ENCODE results near the gene EIF3K. TPM values are rescaled to one million over a fixed set of nuclear protein-coding genes. Genes with fewer than 3 reads are reported as not detected.
A peak's percentile ranks its signal among the peaks of the same experiment; 100 is the strongest.

Gene EIF3K
- total and polyA plus RNA-seq, 11 donors: 447 to 1,239 (median 622) TPM

DNA sequence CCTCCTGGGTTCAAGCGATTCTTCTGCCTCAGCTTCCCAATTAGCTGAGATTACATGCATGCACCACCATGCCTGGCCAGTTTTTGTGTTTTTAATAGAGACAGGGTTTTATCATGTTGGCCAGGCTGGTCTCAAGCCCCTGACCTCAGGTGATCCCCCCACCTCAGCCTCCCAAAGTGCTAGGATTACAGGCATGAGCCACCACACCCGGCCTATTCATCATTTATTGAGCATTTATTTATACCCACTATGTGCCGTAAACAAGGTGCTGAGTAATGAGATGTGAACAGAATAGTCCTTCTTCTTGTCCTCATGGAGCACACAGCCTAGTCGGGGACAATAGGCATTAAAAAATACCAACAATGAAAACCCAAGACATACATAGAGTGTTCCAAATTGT lies 54.0 kb downstream of the EIF3K start:
- peak overlapping the region; percentile 1 to 99 (median 95) for H3K27ac ChIP-seq
- no peak for DNase-seq
- no peak for ATAC-seq
- H3K36me3 ChIP-seq: peaks cover 0 to 18% (median 12%) of the 10 kb centered on the region in 9 donors
- H3K27me3 ChIP-seq: no peaks in the 10 kb centered on the region
- peaks cover 52 to 97% (median 92%) of the 10 kb centered on the region in 12 donors for H3K4me1 ChIP-seq
- no peaks in the 10 kb centered on the region for H3K9me3 ChIP-seq
- intact Hi-C loops (cut with DNase I): no loop called here
- H3K4me3 ChIP-seq: no peak overlapping the region
- WGBS, 4 donors: 82 to 90% (median 87%) methylated on average over 4 of the region's 4 CpGs
- TF ChIP-seq, protein P1, sequence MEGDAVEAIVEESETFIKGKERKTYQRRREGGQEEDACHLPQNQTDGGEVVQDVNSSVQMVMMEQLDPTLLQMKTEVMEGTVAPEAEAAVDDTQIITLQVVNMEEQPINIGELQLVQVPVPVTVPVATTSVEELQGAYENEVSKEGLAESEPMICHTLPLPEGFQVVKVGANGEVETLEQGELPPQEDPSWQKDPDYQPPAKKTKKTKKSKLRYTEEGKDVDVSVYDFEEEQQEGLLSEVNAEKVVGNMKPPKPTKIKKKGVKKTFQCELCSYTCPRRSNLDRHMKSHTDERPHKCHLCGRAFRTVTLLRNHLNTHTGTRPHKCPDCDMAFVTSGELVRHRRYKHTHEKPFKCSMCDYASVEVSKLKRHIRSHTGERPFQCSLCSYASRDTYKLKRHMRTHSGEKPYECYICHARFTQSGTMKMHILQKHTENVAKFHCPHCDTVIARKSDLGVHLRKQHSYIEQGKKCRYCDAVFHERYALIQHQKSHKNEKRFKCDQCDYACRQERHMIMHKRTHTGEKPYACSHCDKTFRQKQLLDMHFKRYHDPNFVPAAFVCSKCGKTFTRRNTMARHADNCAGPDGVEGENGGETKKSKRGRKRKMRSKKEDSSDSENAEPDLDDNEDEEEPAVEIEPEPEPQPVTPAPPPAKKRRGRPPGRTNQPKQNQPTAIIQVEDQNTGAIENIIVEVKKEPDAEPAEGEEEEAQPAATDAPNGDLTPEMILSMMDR (IDR thresholded peaks at IDR 0.05): no peak
- no peak for TF ChIP-seq POLR2A (IDR thresholded peaks at IDR 0.05)

- WGBS, 4 donors: 46 to 62% (median 54%) methylated on average over 16 of the region's 16 CpGs
- Histone ChIP-seq H3K36me3 (peaks cover 0 to 15% (median 4%) of the 10 kb centered on the region in 9 donors), H3K4me3 (no peak overlapping the region), H3K4me1 (peaks cover 52 to 97% (median 89%) of the 10 kb centered on the region in 12 donors), H3K27me3 (no peaks in the 10 kb centered on the region), H3K27ac (peak overlapping the region; percentile 83 to 96 (median 90)), H3K9me3 (no peaks in the 10 kb centered on the region)
- DNase-seq: peak in 2 of 5 donors; percentile 54 to 60
- intact Hi-C loops (cut with DNase I): no loop called here
- TF ChIP-seq POLR2A (IDR thresholded peaks at IDR 0.05): peak in 1 of 2 donors; percentile 38
- TF ChIP-seq, protein P1 (IDR thresholded peaks at IDR 0.05): no peak
- ATAC-seq: peak; percentile 72 to 84 (median 78)
Observed at GRCh38 chr19:38674388-38675171, 55.6 kb downstream of the EIF3K start.

DNA sequence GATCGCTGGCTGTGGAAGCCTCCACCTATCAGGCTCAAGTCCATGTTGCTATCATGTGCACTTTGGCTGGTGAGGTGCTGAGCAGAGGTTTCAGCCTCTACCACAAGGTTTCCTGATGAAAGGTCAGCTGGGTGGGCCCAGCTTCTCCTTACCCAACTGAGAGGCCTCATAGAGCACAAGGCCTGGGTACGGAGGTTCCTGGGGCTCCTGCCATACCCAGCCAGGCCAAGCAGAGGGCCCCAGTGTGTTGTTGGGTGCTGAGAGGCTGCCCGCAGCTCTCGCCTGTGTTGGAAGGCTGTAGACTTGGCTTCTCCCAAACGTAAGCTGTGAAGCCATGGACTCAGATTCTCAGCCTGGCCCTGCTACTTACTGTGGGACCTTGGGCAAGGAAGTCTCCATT lies 56.6 kb downstream of the EIF3K start:
- 76 to 80% (median 78%) methylated on average over 5 of the region's 5 CpGs for WGBS, 4 donors
- no peak for TF ChIP-seq POLR2A (IDR thresholded peaks at IDR 0.05)
- TF ChIP-seq, protein P1 (IDR thresholded peaks at IDR 0.05): peak in 1 of 12 donors; percentile 17
- DNase-seq (no peak), ATAC-seq (peak; percentile 4 to 23 (median 10))
- peaks cover 0 to 17% (median 7%) of the 10 kb centered on the region in 9 donors for H3K36me3 ChIP-seq
- intact Hi-C loops (cut with DNase I): no loop called here
- no peak overlapping the region for H3K4me3 ChIP-seq
- H3K9me3 ChIP-seq: no peaks in the 10 kb centered on the region
- H3K27ac ChIP-seq: peak overlapping the region; percentile 83 to 96 (median 90)
- H3K27me3 ChIP-seq: no peaks in the 10 kb centered on the region
- peaks cover 45 to 97% (median 88%) of the 10 kb centered on the region in 12 donors for H3K4me1 ChIP-seq

All from heart left ventricle (tissue), 16 donors.